Measurements from ENCODE around the gene SZT2.
"Not testable (repeated sequence)": the region's sequence is repeated elsewhere in the genome, so short reads cannot be mapped to it uniquely, and the experiment has no call there.

SZT2 gene

GRCh38 chr1:43368646-43369020 lies 21.1 kb upstream of the SZT2 start:
- H3K4ac ChIP-seq (ENCODE audit: low read depth, low read length): no peak overlapping the region
- H3K23ac ChIP-seq (ENCODE audit: low read length): no peak overlapping the region
- peaks cover 16% of the 10 kb centered on the region for H3K79me1 ChIP-seq (ENCODE audit: low read length)
- no peak overlapping the region for H4K5ac ChIP-seq (ENCODE audit: low read length)
- H2BK15ac ChIP-seq (replicated peaks; ENCODE audit: low read depth): no peak overlapping the region
- no peak overlapping the region for H3K27ac ChIP-seq (ENCODE audit: low read depth, low read length)
- peak overlapping the region; percentile 64 for H3K4me3 ChIP-seq (ENCODE audit: low read length)
- H3K18ac ChIP-seq (ENCODE audit: low read length): no peak overlapping the region
- H3K4me2 ChIP-seq (ENCODE audit: low read length): peak overlapping the region; percentile 94
- peak overlapping the region; percentile 51 for H2BK5ac ChIP-seq (ENCODE audit: low read length)
- peak overlapping the region; percentile 97 for H3K56ac ChIP-seq (ENCODE audit: low read length)
- no peak overlapping the region for H2AK5ac ChIP-seq (ENCODE audit: low read length)
- WGBS (ENCODE audit: extremely low coverage, insufficient coverage, low lambda C conversion rate): no CpG with 5 or more reads among the region's 6 CpGs
- no peaks in the 10 kb centered on the region for H3K27me3 ChIP-seq (ENCODE audit: insufficient read depth, low read length, poor library complexity)
- peaks cover 6% of the 10 kb centered on the region for H3K36me3 ChIP-seq (ENCODE audit: control insufficient read depth, insufficient read depth, low read length)
- no peak overlapping the region for H4K8ac ChIP-seq (ENCODE audit: low read depth, low read length)
- H3K9ac ChIP-seq (ENCODE audit: low read length): peak overlapping the region; percentile 97
- no peak overlapping the region for H2BK120ac ChIP-seq (ENCODE audit: low read depth, low read length)
- no peak for DNase-seq
- H3K79me2 ChIP-seq (ENCODE audit: control insufficient read depth, insufficient read depth, low read length): peaks cover 9% of the 10 kb centered on the region
- H3K4me1 ChIP-seq (ENCODE audit: control insufficient read depth, low read depth, low read length): peaks cover 13% of the 10 kb centered on the region

- H3K56ac ChIP-seq (ENCODE audit: low read length): not testable (repeated sequence)
Observed at GRCh38 chr1:43369779-43370178, 19.9 kb upstream of the SZT2 start.

GRCh38 chr1:43370564-43370963 lies 19.1 kb upstream of the SZT2 start:
- Histone ChIP-seq H4K5ac (ENCODE audit: low read length) (no peak overlapping the region), H3K4me3 (ENCODE audit: low read length) (no peak overlapping the region), H3K79me2 (ENCODE audit: control insufficient read depth, insufficient read depth, low read length) (peaks cover 7% of the 10 kb centered on the region), H4K8ac (ENCODE audit: low read depth, low read length) (no peak overlapping the region), H3K56ac (ENCODE audit: low read length) (no peak overlapping the region), H3K4me1 (ENCODE audit: control insufficient read depth, low read depth, low read length) (peaks cover 12% of the 10 kb centered on the region), H3K27ac (ENCODE audit: low read depth, low read length) (no peak overlapping the region), H3K4ac (ENCODE audit: low read depth, low read length) (no peak overlapping the region), H3K27me3 (ENCODE audit: insufficient read depth, low read length, poor library complexity) (no peaks in the 10 kb centered on the region), H3K18ac (ENCODE audit: low read length) (no peak overlapping the region), H3K23ac (ENCODE audit: low read length) (no peak overlapping the region), H2BK5ac (ENCODE audit: low read length) (no peak overlapping the region), H2BK15ac (replicated peaks; ENCODE audit: low read depth) (no peak overlapping the region), H3K9ac (ENCODE audit: low read length) (no peak overlapping the region), H3K79me1 (ENCODE audit: low read length) (peaks cover 11% of the 10 kb centered on the region), H2AK5ac (ENCODE audit: low read length) (no peak overlapping the region), H3K36me3 (ENCODE audit: control insufficient read depth, insufficient read depth, low read length) (no peaks in the 10 kb centered on the region), H3K4me2 (ENCODE audit: low read length) (no peak overlapping the region), H2BK120ac (ENCODE audit: low read depth, low read length) (no peak overlapping the region)
- no CpG with 5 or more reads among the region's 4 CpGs for WGBS (ENCODE audit: extremely low coverage, insufficient coverage, low lambda C conversion rate)
- peak; percentile 73 for DNase-seq

More at GRCh38 chr1:43369779-43370178, 19.9 kb upstream of the SZT2 start:
- not testable (repeated sequence) for DNase-seq; H2BK5ac ChIP-seq (ENCODE audit: low read length); H3K4me2 ChIP-seq (ENCODE audit: low read length); H2BK15ac ChIP-seq (replicated peaks; ENCODE audit: low read depth); H4K5ac ChIP-seq (ENCODE audit: low read length); H3K4me3 ChIP-seq (ENCODE audit: low read length); H2AK5ac ChIP-seq (ENCODE audit: low read length); H3K23ac ChIP-seq (ENCODE audit: low read length); H3K27ac ChIP-seq (ENCODE audit: low read depth, low read length); H2BK120ac ChIP-seq (ENCODE audit: low read depth, low read length); H3K18ac ChIP-seq (ENCODE audit: low read length); H3K4ac ChIP-seq (ENCODE audit: low read depth, low read length); H3K27me3 ChIP-seq (ENCODE audit: insufficient read depth, low read length, poor library complexity); H3K79me2 ChIP-seq (ENCODE audit: control insufficient read depth, insufficient read depth, low read length); H3K36me3 ChIP-seq (ENCODE audit: control insufficient read depth, insufficient read depth, low read length); H3K9ac ChIP-seq (ENCODE audit: low read length); H4K8ac ChIP-seq (ENCODE audit: low read depth, low read length)
- WGBS (ENCODE audit: extremely low coverage, insufficient coverage, low lambda C conversion rate): no CpG with 5 or more reads among the region's 6 CpGs
- H3K4me1 ChIP-seq (ENCODE audit: control insufficient read depth, low read depth, low read length): peaks cover 13% of the 10 kb centered on the region
- H3K79me1 ChIP-seq (ENCODE audit: low read length): peaks cover 16% of the 10 kb centered on the region

DNA sequence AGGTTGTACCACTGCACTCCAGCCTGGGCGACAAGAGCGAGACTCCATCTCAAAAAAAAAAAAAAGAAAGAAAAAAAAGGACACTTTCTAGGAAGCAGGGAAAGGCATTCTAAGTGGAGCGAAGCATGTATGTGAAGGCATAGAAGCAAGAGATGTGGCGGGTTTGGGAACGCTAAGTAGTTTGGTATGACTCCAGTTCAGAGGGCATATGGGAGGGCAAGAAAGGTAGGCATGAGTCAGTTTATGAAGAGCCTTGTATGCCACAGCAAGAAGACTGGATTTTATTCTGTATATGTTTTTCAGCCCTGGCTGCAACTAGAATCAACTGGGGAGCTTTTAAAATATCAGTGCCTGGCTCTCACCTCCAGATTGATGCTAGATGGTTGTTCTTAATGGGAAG lies 17.5 kb upstream of the SZT2 start:
- peaks cover under 1% of the 10 kb centered on the region for H3K79me1 ChIP-seq (ENCODE audit: low read length)
- WGBS (ENCODE audit: extremely low coverage, insufficient coverage, low lambda C conversion rate): no CpG with 5 or more reads among the region's 5 CpGs
- H4K8ac ChIP-seq (ENCODE audit: low read depth, low read length): no peak overlapping the region

DNA sequence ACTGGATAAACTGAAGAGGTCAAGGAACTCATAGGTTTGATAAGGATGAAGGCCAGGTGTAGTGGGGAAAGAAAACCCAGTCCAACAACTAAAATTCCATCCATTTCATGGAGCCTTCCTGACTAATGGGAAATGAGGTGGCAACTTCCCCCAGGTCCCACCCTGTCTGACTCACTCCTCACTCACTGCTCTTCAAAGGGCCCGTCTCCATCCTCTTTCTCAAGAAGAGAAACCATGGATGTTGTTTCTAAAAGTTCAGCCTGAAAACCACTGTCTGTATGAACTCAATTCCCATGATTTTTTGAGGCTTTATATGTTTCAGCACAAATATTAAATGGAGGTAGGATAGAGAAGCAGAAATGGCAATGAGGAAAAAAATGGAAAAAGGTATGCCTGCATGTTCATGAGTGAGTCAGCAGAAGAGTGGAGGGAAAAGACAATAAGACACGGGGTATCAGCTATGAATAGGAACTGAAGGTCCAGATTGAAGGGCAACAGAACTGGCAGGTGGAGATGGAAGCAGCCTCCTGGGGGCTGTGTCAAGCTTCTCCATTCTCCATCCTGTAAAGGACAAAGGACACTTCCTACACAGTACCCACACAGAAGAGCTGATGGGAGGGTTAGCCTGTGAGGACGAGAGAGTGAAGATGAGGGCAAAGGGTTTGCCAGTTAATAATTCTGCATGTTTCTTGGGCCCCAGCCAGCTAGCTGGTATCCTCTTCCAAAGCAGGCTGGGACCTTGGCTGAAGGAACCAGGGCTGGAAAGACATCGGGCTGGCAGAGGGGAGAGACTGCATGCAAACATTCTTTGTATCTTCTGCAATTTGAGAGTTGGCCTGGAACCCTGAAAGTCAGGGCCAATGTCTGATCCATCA lies 16.4 kb upstream of the SZT2 start:
- Histone ChIP-seq H2AK5ac (ENCODE audit: low read length) (no peak overlapping the region), H2BK120ac (ENCODE audit: low read depth, low read length) (no peak overlapping the region), H3K79me1 (ENCODE audit: low read length) (no peaks in the 10 kb centered on the region), H3K36me3 (ENCODE audit: control insufficient read depth, insufficient read depth, low read length) (no peaks in the 10 kb centered on the region), H2BK15ac (replicated peaks; ENCODE audit: low read depth) (no peak overlapping the region), H4K5ac (ENCODE audit: low read length) (no peak overlapping the region), H4K8ac (ENCODE audit: low read depth, low read length) (no peak overlapping the region), H3K79me2 (ENCODE audit: control insufficient read depth, insufficient read depth, low read length) (no peaks in the 10 kb centered on the region), H3K27ac (ENCODE audit: low read depth, low read length) (no peak overlapping the region), H3K18ac (ENCODE audit: low read length) (no peak overlapping the region), H3K9ac (ENCODE audit: low read length) (no peak overlapping the region), H2BK5ac (ENCODE audit: low read length) (no peak overlapping the region), H3K4me2 (ENCODE audit: low read length) (no peak overlapping the region), H3K23ac (ENCODE audit: low read length) (no peak overlapping the region), H3K4ac (ENCODE audit: low read depth, low read length) (no peak overlapping the region), H3K27me3 (ENCODE audit: insufficient read depth, low read length, poor library complexity) (no peaks in the 10 kb centered on the region), H3K4me3 (ENCODE audit: low read length) (no peak overlapping the region), H3K4me1 (ENCODE audit: control insufficient read depth, low read depth, low read length) (peaks cover 5% of the 10 kb centered on the region), H3K56ac (ENCODE audit: low read length) (no peak overlapping the region)
- DNase-seq: no peak
- WGBS (ENCODE audit: extremely low coverage, insufficient coverage, low lambda C conversion rate): no CpG with 5 or more reads among the region's 4 CpGs

More for the DNA sequence above, 17.5 kb upstream of the SZT2 start:
- Histone ChIP-seq H3K23ac (ENCODE audit: low read length) (no peak overlapping the region), H2BK120ac (ENCODE audit: low read depth, low read length) (no peak overlapping the region), H3K27ac (ENCODE audit: low read depth, low read length) (no peak overlapping the region), H3K56ac (ENCODE audit: low read length) (no peak overlapping the region), H3K4me3 (ENCODE audit: low read length) (no peak overlapping the region), H3K27me3 (ENCODE audit: insufficient read depth, low read length, poor library complexity) (no peaks in the 10 kb centered on the region), H2BK5ac (ENCODE audit: low read length) (no peak overlapping the region), H3K36me3 (ENCODE audit: control insufficient read depth, insufficient read depth, low read length) (no peaks in the 10 kb centered on the region), H4K5ac (ENCODE audit: low read length) (no peak overlapping the region), H3K79me2 (ENCODE audit: control insufficient read depth, insufficient read depth, low read length) (no peaks in the 10 kb centered on the region), H3K4me1 (ENCODE audit: control insufficient read depth, low read depth, low read length) (peaks cover 5% of the 10 kb centered on the region), H2BK15ac (replicated peaks; ENCODE audit: low read depth) (no peak overlapping the region), H3K4ac (ENCODE audit: low read depth, low read length) (no peak overlapping the region), H2AK5ac (ENCODE audit: low read length) (no peak overlapping the region), H3K9ac (ENCODE audit: low read length) (no peak overlapping the region), H3K4me2 (ENCODE audit: low read length) (no peak overlapping the region), H3K18ac (ENCODE audit: low read length) (no peak overlapping the region)
- DNase-seq: no peak

Data from mesendoderm (in vitro differentiated cells).